ENCODE results near the gene FADS2.
A peak's percentile ranks its signal among the peaks of the same experiment; 100 is the strongest.

Gene FADS2

DNA sequence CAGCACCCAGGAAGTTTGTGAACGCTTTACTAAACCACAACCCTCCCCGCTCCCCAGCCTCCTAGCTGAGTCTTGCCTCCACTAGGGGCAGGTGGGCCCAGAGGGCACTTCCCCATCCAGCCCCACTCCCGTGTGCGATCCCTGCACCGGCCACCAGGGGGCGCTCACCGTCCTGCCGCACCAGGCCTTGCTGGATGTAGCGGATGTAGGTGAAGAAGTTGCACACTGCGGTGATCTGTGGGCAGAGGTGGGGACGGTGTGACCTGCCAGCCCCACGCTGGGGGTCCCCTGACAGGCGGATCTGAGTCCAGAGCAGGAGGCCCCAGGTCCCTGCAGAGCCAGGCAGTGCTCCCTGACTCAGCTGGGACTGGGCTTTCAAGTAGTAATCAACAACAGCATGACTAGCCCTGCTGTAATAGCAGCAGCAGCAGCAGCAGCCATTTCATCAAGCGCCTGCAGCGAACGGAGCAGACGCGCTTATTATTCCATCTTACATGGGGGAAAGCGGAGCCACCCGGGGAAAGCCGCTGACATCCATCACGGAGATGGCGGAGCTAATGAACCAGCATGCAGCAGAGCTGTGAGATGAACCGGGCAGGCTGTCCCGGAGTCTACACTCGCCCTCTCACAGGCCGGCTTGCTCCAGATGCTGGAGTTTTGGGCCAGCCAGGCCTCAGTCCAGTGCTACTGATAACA lies 71.2 kb downstream of the FADS2 start:
- Histone ChIP-seq H3K79me2 (ENCODE audit: control insufficient read depth, low read length) (no peaks in the 10 kb centered on the region), H4K20me1 (ENCODE audit: control insufficient read depth, insufficient read depth, low read depth, low read length) (no peaks in the 10 kb centered on the region), H3K27ac (ENCODE audit: low read depth, low read length) (no peak overlapping the region), H3K4me3 (ENCODE audit: low read length) (peak overlapping the region; percentile 25; the same call in 1 of the 2 replicates), H3K36me3 (ENCODE audit: control insufficient read depth, low read length) (no peaks in the 10 kb centered on the region), H3K27me3 (ENCODE audit: control insufficient read depth, low read length) (peaks cover 3% of the 10 kb centered on the region; the same call in 1 of the 2 replicates), H3K9me2 (replicated peaks; ENCODE audit: control insufficient read depth, low read length) (no peaks in the 10 kb centered on the region), H3K4me2 (ENCODE audit: low read length) (peak overlapping the region; percentile 53), H3K4me1 (ENCODE audit: control insufficient read depth, low read length) (peaks cover 24% of the 10 kb centered on the region), H3K9me3 (ENCODE audit: control insufficient read depth, insufficient read depth, low read length) (no peaks in the 10 kb centered on the region), H3F3A (ENCODE audit: control insufficient read depth, insufficient read depth) (no peaks in the 10 kb centered on the region)
- TF ChIP-seq, protein P1, sequence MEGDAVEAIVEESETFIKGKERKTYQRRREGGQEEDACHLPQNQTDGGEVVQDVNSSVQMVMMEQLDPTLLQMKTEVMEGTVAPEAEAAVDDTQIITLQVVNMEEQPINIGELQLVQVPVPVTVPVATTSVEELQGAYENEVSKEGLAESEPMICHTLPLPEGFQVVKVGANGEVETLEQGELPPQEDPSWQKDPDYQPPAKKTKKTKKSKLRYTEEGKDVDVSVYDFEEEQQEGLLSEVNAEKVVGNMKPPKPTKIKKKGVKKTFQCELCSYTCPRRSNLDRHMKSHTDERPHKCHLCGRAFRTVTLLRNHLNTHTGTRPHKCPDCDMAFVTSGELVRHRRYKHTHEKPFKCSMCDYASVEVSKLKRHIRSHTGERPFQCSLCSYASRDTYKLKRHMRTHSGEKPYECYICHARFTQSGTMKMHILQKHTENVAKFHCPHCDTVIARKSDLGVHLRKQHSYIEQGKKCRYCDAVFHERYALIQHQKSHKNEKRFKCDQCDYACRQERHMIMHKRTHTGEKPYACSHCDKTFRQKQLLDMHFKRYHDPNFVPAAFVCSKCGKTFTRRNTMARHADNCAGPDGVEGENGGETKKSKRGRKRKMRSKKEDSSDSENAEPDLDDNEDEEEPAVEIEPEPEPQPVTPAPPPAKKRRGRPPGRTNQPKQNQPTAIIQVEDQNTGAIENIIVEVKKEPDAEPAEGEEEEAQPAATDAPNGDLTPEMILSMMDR (IDR thresholded peaks at IDR 0.05; ENCODE audit: low read depth, low read length, poor library complexity, severe bottlenecking) = peak; percentile 100
- no peak for TF ChIP-seq EZH2phosphoT487 (IDR thresholded peaks at IDR 0.05; ENCODE audit: borderline replicate concordance, low read length)

DNA sequence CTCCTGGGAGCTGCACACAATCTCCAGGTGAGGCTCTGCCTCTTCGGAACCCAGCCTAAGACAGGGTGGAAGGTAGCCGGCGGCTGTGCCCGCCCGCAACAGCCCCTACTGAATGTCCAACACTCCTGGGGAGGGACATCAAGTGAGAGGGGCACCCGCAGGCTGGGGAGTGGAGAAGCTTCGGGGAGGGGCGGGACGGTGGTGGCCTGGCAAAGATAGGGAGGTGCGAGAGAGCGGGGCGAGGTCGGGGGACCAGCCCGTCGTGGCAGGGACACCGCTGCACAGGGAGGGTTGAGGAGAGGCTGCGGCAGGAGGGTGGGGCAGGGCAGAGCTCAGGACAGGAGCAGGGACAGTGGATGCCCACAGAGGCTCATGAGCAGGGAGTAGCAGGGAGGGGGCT lies 72.2 kb downstream of the FADS2 start:
- Histone ChIP-seq H3K4me1 (ENCODE audit: control insufficient read depth, low read length) (peaks cover 24% of the 10 kb centered on the region), H3K9me2 (replicated peaks; ENCODE audit: control insufficient read depth, low read length) (no peaks in the 10 kb centered on the region), H3K27me3 (ENCODE audit: control insufficient read depth, low read length) (peaks cover 3% of the 10 kb centered on the region; the same call in 1 of the 2 replicates), H3K9me3 (ENCODE audit: control insufficient read depth, insufficient read depth, low read length) (no peaks in the 10 kb centered on the region), H3K36me3 (ENCODE audit: control insufficient read depth, low read length) (no peaks in the 10 kb centered on the region), H3K27ac (ENCODE audit: low read depth, low read length) (no peak overlapping the region), H3K4me2 (ENCODE audit: low read length) (no peak overlapping the region), H4K20me1 (ENCODE audit: control insufficient read depth, insufficient read depth, low read depth, low read length) (no peaks in the 10 kb centered on the region), H3F3A (ENCODE audit: control insufficient read depth, insufficient read depth) (no peaks in the 10 kb centered on the region), H3K79me2 (ENCODE audit: control insufficient read depth, low read length) (no peaks in the 10 kb centered on the region), H3K4me3 (ENCODE audit: low read length) (no peak overlapping the region)
- TF ChIP-seq, protein P1 (IDR thresholded peaks at IDR 0.05; ENCODE audit: low read depth, low read length, poor library complexity, severe bottlenecking) = no peak
- TF ChIP-seq EZH2phosphoT487 (IDR thresholded peaks at IDR 0.05; ENCODE audit: borderline replicate concordance, low read length) = no peak

DNA sequence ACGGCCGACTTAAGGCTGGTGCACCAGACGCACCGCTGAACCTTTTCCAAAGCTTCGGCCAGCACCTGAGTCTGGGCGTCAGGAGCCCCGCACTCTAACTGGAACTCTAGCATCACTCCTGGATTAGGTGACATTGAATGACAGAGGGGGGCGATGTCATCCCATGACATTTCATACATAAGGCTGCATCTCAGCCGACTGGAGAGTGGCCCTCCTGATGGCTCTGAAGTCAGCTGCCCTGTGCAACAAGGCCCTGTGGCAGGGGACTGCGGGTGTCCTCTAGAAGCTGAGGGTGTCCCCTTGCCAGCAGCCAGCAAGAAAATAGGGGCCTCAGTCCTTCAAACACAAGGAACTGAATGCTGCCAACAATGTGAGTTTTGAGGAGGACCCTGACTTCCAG lies 73.3 kb downstream of the FADS2 start:
- Histone ChIP-seq H3K9me2 (replicated peaks; ENCODE audit: control insufficient read depth, low read length) (no peaks in the 10 kb centered on the region), H3K4me2 (ENCODE audit: low read length) (no peak overlapping the region), H4K20me1 (ENCODE audit: control insufficient read depth, insufficient read depth, low read depth, low read length) (no peaks in the 10 kb centered on the region), H3K4me1 (ENCODE audit: control insufficient read depth, low read length) (peaks cover 24% of the 10 kb centered on the region), H3K27ac (ENCODE audit: low read depth, low read length) (no peak overlapping the region), H3F3A (ENCODE audit: control insufficient read depth, insufficient read depth) (no peaks in the 10 kb centered on the region), H3K36me3 (ENCODE audit: control insufficient read depth, low read length) (no peaks in the 10 kb centered on the region), H3K27me3 (ENCODE audit: control insufficient read depth, low read length) (peaks cover 3% of the 10 kb centered on the region; the same call in 1 of the 2 replicates), H3K79me2 (ENCODE audit: control insufficient read depth, low read length) (no peaks in the 10 kb centered on the region), H3K4me3 (ENCODE audit: low read length) (no peak overlapping the region), H3K9me3 (ENCODE audit: control insufficient read depth, insufficient read depth, low read length) (no peaks in the 10 kb centered on the region)
- TF ChIP-seq, protein P1 (IDR thresholded peaks at IDR 0.05; ENCODE audit: low read depth, low read length, poor library complexity, severe bottlenecking) = no peak
- TF ChIP-seq EZH2phosphoT487 (IDR thresholded peaks at IDR 0.05; ENCODE audit: borderline replicate concordance, low read length) = no peak
